KBM-7 (cell line): ENCODE data around the gene CA6.
"Not testable (repeated sequence)": the region's sequence is repeated elsewhere in the genome, so short reads cannot be mapped to it uniquely, and the experiment has no call there.

Experiments
- DNase-seq: peaks from one replicate; pipeline ENCODE4 v3.0.0-alpha.2; 2015
- in situ Hi-C: fragments of 300-500 bp; cut with MboI; formaldehyde crosslinking; loops from 2 replicates; pipeline ENCODE4 v1.14.3; 2020; ENCODE audit warnings: low sequenced_read_pairs, low pct_unique_long_range_greater_than_20kb, mixed read lengths

Gene CA6

DNA sequence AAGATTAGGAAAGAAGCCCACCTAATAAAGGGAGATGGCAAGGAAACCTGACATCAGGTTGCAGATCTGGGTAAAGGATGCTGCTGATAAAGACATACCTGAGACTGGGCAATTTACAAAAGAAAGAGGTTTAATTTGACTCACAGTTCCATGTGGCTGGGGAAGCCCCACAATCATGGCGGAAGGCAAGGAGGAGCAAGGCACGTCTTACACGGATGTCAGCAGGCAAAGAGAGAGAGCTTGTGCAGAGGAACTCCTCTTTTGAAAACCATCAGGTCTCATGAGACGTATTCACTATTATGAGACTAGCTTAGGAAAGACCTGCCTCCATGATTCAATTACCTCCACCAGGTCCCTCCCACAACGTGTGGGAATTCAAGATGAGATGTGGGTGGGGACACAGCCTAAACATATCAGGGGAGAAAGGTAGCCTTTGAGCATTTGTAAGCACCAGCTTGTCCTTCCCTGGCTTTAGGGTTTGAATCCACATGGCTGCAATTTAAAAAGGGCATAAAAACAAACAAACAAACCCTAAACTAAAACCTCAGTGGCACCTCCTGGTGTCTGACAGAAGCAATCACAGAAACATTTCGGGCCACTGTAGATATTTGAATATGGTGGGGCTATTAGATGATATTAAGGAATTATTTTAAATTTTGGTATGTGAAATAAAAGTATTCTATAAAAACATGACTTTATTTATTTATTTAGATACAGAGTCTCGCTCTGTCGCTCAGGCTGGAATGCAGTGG is 47.4 kb downstream of the CA6 start:
- no peak for DNase-seq
- in situ Hi-C loops, result no loop called here

DNA sequence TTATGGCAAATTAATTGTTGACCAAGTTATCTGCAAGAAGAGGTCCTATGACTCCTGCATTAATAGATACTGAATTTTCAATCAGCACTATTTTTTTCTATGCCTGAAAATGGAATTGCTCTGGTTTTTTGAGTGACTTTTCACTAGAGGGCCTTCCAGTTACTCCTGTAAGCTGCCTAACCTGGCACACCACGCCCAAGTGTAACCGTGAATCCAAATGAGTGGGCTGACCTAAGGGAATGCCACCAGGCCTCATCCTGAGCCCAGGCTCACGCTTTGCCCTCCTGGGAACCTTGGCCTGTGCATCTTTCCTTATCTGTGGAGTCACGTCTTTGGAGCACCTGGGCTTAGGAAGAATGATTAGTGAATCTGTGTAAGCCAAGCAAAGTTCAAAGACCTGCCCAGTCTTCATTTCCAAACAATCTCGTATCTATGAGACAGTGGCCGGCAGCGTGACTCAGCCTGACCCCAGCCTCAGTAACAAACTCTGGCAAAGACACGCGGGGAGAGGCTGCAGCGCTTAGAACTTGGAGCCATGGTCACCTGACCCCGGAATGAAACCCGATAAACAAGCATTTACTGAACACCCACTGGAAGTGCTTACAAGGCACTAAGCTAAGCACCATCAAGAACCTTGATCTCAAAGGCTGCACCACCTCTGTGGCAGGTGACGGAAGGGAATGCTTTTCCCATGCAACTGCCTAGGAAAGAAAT is 48.5 kb downstream of the CA6 start:
- in situ Hi-C loops, result not testable (repeated sequence)

DNA sequence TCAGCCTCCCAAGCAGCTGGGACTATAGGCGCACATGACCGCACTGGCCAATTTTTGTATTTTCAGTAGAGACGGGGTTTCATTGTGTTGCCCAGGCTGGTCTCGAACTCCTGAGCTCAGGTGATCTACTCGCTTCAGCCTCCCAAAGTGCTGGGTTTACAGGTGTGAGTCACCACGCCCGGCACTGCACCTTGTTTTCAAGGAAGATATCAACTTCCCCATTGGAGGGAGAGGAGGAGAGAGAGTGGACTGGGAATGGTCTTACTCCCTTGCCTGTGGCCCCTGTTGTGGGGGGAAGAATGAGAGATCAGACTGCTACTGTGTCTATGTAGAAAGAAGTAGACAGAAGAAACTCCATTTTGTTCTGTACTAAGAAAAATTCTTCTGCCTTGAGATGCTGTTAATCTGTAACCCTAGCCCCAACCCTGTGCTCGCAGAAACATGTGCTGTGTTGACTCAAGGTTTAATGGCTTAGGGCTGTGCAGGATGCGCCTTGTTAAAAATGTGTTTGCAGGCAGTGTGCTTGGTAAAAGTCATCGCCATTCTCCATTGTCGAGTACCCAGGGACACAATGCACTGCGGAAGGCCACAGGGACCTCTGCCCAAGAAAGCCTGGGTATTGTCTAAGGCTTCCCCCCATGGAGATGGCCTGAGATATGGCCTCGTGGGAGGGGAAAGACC is 56.0 kb downstream of the CA6 start:
- in situ Hi-C loops, DNase-seq: not testable (repeated sequence)

More for the DNA sequence above, 48.5 kb downstream of the CA6 start:
- DNase-seq, result not testable (repeated sequence)

GRCh38 chr1:9002215-9002560 is 56.5 kb downstream of the CA6 start:
- DNase-seq, in situ Hi-C loops: not testable (repeated sequence)

- peak; percentile 34 for DNase-seq
- in situ Hi-C loops, result no loop called here
These were observed 58.5 kb downstream of the CA6 start for GRCh38 chr1:9004031-9004699.

GRCh38 chr1:9004700-9005394 is 59.2 kb downstream of the CA6 start:
- in situ Hi-C loops, result no loop called here
- peak; percentile 86 for DNase-seq

DNA sequence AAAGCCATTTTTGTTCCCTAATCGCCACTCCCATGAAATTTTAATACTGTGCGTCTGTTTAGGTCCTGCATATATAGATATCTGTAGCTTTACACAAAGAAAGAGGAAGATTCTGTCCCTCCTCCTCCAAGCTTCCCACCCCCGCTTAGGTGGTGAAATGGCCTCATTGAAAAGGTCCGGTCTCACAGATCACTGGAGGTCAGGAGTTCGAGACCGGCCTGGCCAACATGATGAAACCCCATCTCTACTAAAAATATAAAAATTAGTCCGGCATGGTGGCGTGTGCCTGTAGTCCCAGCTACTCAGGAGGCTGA is 59.7 kb downstream of the CA6 start:
- DNase-seq, result no peak
- in situ Hi-C loops, result no loop called here

DNA sequence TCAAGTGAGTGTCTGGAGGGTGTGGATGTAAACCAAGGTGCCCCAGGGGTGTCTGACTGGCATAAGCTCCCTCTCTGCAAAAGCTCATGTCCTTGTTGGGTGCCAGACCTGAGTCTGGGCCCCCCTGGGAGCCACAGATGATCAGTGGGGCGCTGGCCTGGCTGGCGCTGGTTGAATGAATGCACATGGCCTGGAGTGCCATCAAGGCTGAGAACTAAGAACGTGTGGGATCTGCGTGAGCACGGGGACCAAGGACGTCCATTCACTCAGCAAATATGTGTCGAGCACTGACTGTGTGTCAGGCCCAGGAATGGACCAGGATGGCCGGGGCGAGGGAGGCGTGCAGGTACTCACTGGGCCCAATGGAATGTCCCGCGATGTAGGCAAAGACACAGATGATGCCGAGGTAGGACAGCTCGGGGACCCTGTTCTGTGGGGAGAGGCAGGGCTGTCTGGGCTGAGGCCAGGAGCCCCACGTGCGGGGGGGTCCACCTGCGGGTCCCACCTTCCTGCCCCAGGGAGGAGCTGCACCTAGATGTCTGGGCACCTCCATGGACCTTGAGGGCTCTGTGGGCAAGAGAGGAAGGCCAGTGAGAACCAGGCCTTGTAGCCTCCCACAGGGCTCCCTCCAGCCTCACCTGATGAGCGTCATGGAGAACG is 61.4 kb downstream of the CA6 start:
- DNase-seq, result no peak
- in situ Hi-C loops, result no loop called here

DNA sequence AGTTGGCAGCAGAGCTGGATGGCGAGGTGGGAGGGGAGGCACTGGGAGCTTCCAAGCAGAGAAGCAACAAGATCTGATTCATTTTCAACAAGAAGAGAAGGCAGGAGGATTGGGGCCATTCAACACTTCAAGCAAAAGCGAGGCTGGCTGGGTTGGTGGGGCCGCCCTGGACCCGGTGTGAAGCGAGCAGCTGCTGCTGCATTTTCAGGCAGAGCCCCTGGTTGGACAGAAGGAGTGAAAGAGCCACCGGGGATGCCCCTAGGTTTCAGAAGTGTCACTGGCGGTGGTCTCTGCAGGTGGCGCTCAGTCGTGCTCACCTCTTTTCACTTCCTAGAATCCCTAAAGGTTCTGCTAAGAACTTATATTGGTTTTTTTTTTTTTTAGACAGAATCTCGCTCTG is 62.6 kb downstream of the CA6 start:
- in situ Hi-C loops, result no loop called here

DNA sequence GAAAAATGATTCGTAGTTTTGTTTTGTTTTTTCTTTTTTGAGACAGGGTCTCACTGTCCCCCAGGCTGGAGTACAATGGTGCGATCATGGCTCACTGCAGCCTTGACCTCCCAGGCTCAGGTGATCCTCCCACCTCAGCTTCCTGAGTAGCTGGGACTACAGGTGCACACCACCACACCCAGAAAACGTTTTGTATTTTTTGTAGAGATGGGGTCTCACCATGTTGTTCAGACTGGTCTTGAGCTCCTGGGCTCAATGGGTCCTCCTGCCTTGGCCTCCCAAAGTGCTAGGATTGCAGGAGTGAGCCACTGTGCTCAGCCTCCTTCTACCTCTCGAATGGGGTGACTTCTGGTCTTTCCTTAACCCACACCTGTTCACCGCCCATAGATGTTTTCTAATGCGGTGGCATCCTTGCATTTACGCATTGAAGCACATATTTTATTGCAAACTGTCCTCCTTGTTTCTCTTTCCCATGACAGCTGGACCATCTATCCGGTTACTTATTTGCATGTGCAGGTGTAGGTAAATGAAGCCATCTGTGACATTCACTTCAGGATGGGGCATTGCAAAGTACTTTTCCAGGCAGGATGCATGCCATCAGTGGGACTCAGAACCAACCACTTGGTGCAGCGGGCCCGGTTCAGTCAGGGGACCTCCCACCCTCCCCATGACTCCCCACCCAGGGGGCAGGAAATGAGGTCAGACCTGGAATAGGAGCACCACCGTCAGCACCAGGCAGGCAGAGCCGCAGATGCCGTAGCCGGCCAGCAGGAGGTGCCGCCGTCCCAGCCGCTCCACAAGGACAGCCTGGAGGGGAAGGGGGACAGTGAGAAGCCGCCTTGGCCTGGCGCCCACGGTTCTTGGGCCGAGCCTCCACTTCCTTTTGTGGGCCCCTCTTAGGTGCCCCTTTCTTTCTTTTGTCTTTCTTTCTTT is 64.0 kb downstream of the CA6 start:
- peak; percentile 71 for DNase-seq
- in situ Hi-C loops, result no loop called here

More for the DNA sequence above, 62.6 kb downstream of the CA6 start:
- DNase-seq, result no peak

DNA sequence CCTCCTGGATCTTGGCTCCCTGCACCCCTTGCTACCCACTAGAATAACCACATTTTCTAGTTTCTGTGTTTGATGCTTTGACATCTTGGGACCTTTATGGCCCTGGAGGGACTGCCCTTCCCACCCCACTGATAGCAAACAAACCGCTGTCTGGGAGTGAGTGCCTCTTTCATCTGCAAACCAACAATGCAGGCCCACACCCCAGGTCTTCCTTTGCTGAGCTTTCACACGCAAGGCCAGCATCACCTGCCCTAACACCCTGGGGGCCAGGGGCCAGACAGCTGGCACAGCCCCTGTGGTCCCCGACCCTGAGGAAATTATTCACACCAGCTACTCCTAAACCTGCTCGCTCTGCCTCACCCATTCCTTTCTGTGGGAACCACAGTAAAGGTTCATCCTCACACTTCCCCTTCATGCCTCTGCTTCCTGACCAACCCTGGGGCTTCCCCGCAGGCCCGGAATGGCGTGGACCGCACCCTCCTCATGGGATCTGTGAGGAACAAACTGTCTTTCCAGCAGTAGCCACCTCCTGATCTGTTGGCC is 65.2 kb downstream of the CA6 start:
- DNase-seq, result no peak

DNA sequence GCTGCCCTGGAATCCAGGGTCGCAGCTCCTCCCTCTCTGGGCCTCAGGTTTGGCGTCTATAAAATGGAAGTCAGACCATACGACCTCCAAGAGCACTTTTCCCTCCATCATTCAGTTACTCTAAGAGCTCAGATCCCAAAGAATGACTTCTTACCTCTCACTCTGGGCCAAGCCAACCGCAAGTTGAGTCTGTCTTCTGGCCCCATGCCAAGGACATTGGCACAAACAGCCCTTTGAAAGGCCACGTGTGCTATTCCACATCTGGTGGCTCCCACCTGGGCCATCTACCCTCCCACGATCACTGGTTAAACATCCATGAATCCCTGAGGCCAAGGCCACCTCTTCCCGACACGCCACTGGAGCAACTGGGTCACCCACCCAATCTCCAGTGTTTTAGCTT is 68.2 kb downstream of the CA6 start:
- DNase-seq, result no peak
- in situ Hi-C loops, result no loop called here

More for the DNA sequence above, 65.2 kb downstream of the CA6 start:
- in situ Hi-C loops, result no loop called here

DNA sequence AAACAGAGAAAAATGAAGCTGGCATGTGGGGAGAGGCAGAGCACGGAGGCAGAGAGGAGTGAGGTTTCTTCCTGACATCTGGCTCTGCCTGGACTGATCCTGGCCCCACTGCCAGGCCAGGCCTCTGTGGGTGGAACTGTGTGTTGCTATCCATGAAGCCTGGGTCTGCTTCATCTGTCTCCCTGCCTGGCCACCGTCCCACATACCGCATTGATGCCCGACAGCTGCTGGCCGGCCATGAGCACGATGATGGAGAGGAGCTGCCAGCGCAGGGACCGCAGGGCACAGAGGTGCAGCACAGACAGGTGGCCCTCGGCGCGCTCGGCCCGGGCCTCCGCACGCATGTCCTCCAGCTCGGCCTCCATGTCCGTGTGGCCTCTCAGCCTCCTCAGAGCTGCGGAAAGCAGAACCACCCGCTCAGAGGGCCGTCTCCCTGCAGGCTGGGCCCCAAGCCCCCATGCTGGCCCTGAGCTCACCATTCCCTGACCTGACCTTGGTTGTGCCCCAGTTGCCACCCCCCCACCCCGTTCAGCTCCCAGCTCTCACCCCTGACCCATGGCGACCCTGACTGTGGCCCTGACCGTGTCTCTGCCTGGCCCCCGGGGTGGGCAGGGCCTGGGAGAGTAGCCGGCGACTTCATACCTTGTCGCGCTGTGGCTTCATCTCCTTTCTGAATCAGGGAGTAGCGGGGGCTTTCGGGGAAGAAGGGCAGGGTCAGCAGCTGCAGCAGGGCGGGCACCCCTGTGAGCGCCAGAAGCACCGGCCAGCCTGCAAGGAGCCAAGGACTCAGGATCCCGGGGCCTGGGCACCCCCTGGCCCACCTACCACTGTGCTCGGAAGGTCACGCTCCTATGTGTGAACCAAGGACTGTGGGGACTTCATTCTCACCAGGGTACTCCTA is 69.1 kb downstream of the CA6 start:
- in situ Hi-C loops, result no loop called here
- no peak for DNase-seq

GRCh38 chr1:9016455-9016854 is 70.8 kb downstream of the CA6 start:
- DNase-seq, result no peak

GRCh38 chr1:9018333-9018732 is 72.7 kb downstream of the CA6 start:
- in situ Hi-C loops, result no loop called here
- no peak for DNase-seq

More at GRCh38 chr1:9016455-9016854, 70.8 kb downstream of the CA6 start:
- in situ Hi-C loops, result no loop called here

DNA sequence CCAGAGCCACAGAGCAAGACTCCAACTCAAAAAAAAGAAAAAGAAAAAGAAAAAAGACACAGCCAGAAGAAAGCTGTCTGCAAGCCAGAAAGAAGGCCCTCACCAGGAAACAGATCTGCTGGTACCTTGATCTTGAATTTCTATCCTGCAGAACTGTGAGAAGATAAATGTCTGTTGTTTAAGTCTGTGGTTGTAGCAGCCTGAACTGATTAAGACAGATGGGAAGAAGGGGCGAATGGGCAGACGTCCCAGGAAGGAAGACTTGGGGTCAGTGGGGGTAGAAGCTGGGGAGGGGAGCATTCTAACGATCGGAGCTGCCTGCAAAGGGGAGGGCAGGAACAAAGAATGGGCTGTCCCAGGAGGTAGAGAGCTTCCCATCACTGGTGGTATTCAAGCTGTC is 74.2 kb downstream of the CA6 start:
- DNase-seq, result no peak
- in situ Hi-C loops, result no loop called here

- in situ Hi-C loops, result no loop called here
- DNase-seq, result no peak
These were observed 74.6 kb downstream of the CA6 start for GRCh38 chr1:9020305-9020704.
